SU-DHL-6 (cell line): ENCODE measurements around the gene TEKTIP1.

Experiments
- H2AFZ ChIP-seq: fragments of 200-600 bp; sonication (generic); 2 replicates; pipeline ENCODE4 v1.6.1; 2014; ENCODE audit warnings: low read depth, mild to moderate bottlenecking, moderate library complexity, mixed read lengths, antibody characterized with exemption, low read length; ENCODE audit not compliant: severe bottlenecking
- H3F3A ChIP-seq: fragments of 200-600 bp; shearing (Covaris generic); 2 replicates; pipeline ENCODE4 v1.6.0; 2016; ENCODE audit warnings: antibody characterized with exemption, mild to moderate bottlenecking; ENCODE audit not compliant: insufficient read depth
- H3K27ac ChIP-seq: fragments of 200-600 bp; sonication (generic); 2 replicates; pipeline ENCODE4 v1.5.1; 2016; ENCODE audit warnings: low read depth, mild to moderate bottlenecking, low read length, moderate library complexity, mixed read lengths
- H3K27me3 ChIP-seq: fragments of 200-600 bp; sonication (generic), shearing (Covaris generic); 2 replicates; pipeline ENCODE4 v1.6.0; 2014; ENCODE audit warnings: mild to moderate bottlenecking, low read length
- H3K36me3 ChIP-seq: fragments of 200-600 bp; sonication (generic); 2 replicates; pipeline ENCODE4 v1.6.1; 2014; ENCODE audit warnings: mild to moderate bottlenecking, low read length, mixed read lengths
- H3K4me2 ChIP-seq: fragments of 300-600, 200-600 bp; shearing (Covaris generic), sonication (generic); 2 replicates; pipeline ENCODE4 v1.6.0; 2014; ENCODE audit warnings: low read length, low read depth, mild to moderate bottlenecking; ENCODE audit not compliant: poor library complexity, severe bottlenecking
- H3K4me3 ChIP-seq: fragments of 200-600 bp; sonication (generic); 2 replicates; pipeline ENCODE4 v1.5.1; 2014; ENCODE audit warnings: antibody characterized with exemption, low read length, mild to moderate bottlenecking, mixed read lengths; ENCODE audit not compliant: insufficient read depth, poor library complexity, severe bottlenecking
- H3K79me2 ChIP-seq: fragments of 200-600 bp; sonication (generic); 2 replicates; pipeline ENCODE4 v1.6.1; 2014; ENCODE audit warnings: mild to moderate bottlenecking, low read length, moderate library complexity; ENCODE audit not compliant: insufficient read depth
- H3K9ac ChIP-seq: fragments of 200-600 bp; sonication (generic); 2 replicates; pipeline ENCODE4 v1.7.0; 2014; ENCODE audit warnings: mild to moderate bottlenecking, low read length
- H3K9me2 ChIP-seq: fragments of 200-600 bp; sonication (generic); replicated peaks from 2 replicates; pipeline ENCODE4 v1.6.1; 2014; ENCODE audit warnings: low read length; ENCODE audit not compliant: insufficient read depth
- H3K9me3 ChIP-seq: fragments of 200-600 bp; sonication (generic); 2 replicates; pipeline ENCODE4 v1.6.1; 2014; ENCODE audit warnings: low read length, mixed read lengths; ENCODE audit not compliant: insufficient read depth
- H4K20me1 ChIP-seq: fragments of 200-600 bp; sonication (generic); 2 replicates; pipeline ENCODE4 v1.6.1; 2014; ENCODE audit warnings: low read depth, mild to moderate bottlenecking, antibody characterized with exemption, low read length, moderate library complexity, mixed read lengths
- CTCF ChIP-seq: fragments of 200-600 bp; sonication (generic); IDR thresholded peaks from one replicate; pipeline ENCODE4 v1.5.1; 2017; ENCODE audit warnings: antibody characterized with exemption, mild to moderate bottlenecking, low read length, moderate library complexity; ENCODE audit not compliant: insufficient read depth, poor library complexity, severe bottlenecking
- EZH2phosphoT487 ChIP-seq: fragments of 200-600 bp; sonication (generic), shearing (Covaris generic); conservative IDR thresholded peaks from 2 replicates; pipeline ENCODE4 v1.6.1; 2018; ENCODE audit warnings: mild to moderate bottlenecking, antibody characterized with exemption, low read length, moderate library complexity, mixed read lengths

The TEKTIP1 gene

GRCh38 chr19:3573162-3573857 is 34.3 kb downstream of the TEKTIP1 start:
- H3K4me3 ChIP-seq = peak overlapping the region; percentile 78
- no peaks in the 10 kb centered on the region for H3K9me3 ChIP-seq
- peak overlapping the region; percentile 89 for H3K4me2 ChIP-seq
- H3K79me2 ChIP-seq = no peaks in the 10 kb centered on the region
- TF ChIP-seq CTCF (no peak), EZH2phosphoT487 (no peak)
- no peaks in the 10 kb centered on the region for H3K9me2 ChIP-seq
- H4K20me1 ChIP-seq = no peaks in the 10 kb centered on the region
- H3K27ac ChIP-seq = no peak overlapping the region; the same call in 1 of the 2 replicates
- H2AFZ ChIP-seq = no peak overlapping the region
- no peaks in the 10 kb centered on the region for H3K36me3 ChIP-seq
- no peaks in the 10 kb centered on the region for H3K27me3 ChIP-seq
- peak overlapping the region; percentile 79 for H3K9ac ChIP-seq
- H3F3A ChIP-seq = no peaks in the 10 kb centered on the region

GRCh38 chr19:3573858-3574637 is 35.1 kb downstream of the TEKTIP1 start:
- H3K27me3 ChIP-seq = no peaks in the 10 kb centered on the region
- peak overlapping the region; percentile 78 for H3K4me3 ChIP-seq
- no peaks in the 10 kb centered on the region for H3K79me2 ChIP-seq
- no peaks in the 10 kb centered on the region for H3K9me2 ChIP-seq
- H2AFZ ChIP-seq = no peak overlapping the region
- no peaks in the 10 kb centered on the region for H3F3A ChIP-seq
- no peak overlapping the region; the same call in 1 of the 2 replicates for H3K9ac ChIP-seq
- H4K20me1 ChIP-seq = no peaks in the 10 kb centered on the region
- H3K9me3 ChIP-seq = no peaks in the 10 kb centered on the region
- TF ChIP-seq EZH2phosphoT487 = no peak
- TF ChIP-seq CTCF = no peak
- H3K36me3 ChIP-seq = no peaks in the 10 kb centered on the region
- peak overlapping the region; percentile 89 for H3K4me2 ChIP-seq
- no peak overlapping the region for H3K27ac ChIP-seq

GRCh38 chr19:3575260-3575741 is 36.3 kb downstream of the TEKTIP1 start:
- Histone ChIP-seq H3K4me2 (no peak overlapping the region), H3F3A (no peaks in the 10 kb centered on the region), H3K4me3 (no peak overlapping the region), H3K9me3 (no peaks in the 10 kb centered on the region), H4K20me1 (no peaks in the 10 kb centered on the region), H3K27me3 (no peaks in the 10 kb centered on the region), H3K9me2 (no peaks in the 10 kb centered on the region), H3K27ac (no peak overlapping the region), H3K79me2 (no peaks in the 10 kb centered on the region), H3K36me3 (no peaks in the 10 kb centered on the region), H2AFZ (no peak overlapping the region), H3K9ac (no peak overlapping the region)
- TF ChIP-seq CTCF = peak; percentile 67
- no peak for TF ChIP-seq EZH2phosphoT487
